ENCODE results near the gene CTRL.

DNA sequence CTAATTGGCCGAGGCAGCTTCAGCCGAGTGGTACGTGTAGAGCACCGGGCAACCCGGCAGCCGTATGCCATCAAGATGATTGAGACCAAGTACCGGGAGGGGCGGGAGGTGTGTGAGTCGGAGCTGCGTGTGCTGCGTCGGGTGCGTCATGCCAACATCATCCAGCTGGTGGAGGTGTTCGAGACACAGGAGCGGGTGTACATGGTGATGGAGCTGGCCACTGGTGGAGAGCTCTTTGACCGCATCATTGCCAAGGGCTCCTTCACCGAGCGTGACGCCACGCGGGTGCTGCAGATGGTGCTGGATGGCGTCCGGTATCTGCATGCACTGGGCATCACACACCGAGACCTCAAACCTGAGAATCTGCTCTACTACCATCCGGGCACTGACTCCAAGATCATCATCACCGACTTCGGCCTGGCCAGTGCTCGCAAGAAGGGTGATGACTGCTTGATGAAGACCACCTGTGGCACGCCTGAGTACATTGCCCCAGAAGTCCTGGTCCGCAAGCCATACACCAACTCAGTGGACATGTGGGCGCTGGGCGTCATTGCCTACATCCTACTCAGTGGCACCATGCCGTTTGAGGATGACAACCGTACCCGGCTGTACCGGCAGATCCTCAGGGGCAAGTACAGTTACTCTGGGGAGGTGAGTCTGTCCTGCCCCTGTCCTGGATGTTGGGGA, 22.5 kb downstream of the CTRL start:
- TF ChIP-seq CTCF (IDR thresholded peaks at IDR 0.05) (no peak), POLR2A (IDR thresholded peaks at IDR 0.05) (no peak)

All from adrenal gland (tissue), 5 donors.